Common myeloid progenitor, CD34-positive (primary cell): ENCODE measurements around the gene NBPF3.
A peak's percentile ranks its signal among the peaks of the same experiment; 100 is the strongest.
"Not testable (repeated sequence)": the region's sequence is repeated elsewhere in the genome, so short reads cannot be mapped to it uniquely, and the experiment has no call there.

ENCODE experiments used
- CTCF ChIA-PET: fragments of 350-600 bp; sonication (Branson Sonifier 250); formaldehyde crosslinking; loops from one replicate; lab custom pipeline; 2021; ENCODE audit warnings: antibody characterized with exemption; lab: Charles Lee
- POLR2A ChIA-PET: fragments of 350-600 bp; sonication (Branson Sonifier 250); formaldehyde crosslinking; loops from one replicate; lab custom pipeline; 2021; ENCODE audit warnings: antibody characterized with exemption; lab: Charles Lee
- DNase-seq, 3 donors: peaks; one replicate each; pipeline versions ENCODE4 v3.0.0 to v3.0.0-alpha.2; 2013
- H3K27ac ChIP-seq, 2 experiments: 1 replicate in 1 of 2; 2 replicates in 1 of 2; pipeline ENCODE4 v1.7.0; 2013; ENCODE audit warnings: inconsistent platforms in 2 of 2, low read length in 2 of 2, mild to moderate bottlenecking in 2 of 2, low read depth in 1 of 2, moderate library complexity in 1 of 2; ENCODE audit not compliant: severe bottlenecking in 2 of 2, insufficient read depth in 1 of 2, poor library complexity in 1 of 2
- H3K27me3 ChIP-seq, 5 experiments: replicated peaks in 2 of 5; 1 replicate in 3 of 5; 2 replicates in 2 of 5; pipeline versions ENCODE4 v1.6.1 to v1.7.0; 2013; ENCODE audit warnings: low read length in 4 of 5, mild to moderate bottlenecking in 2 of 5, moderate library complexity in 2 of 5, inconsistent platforms in 1 of 5; ENCODE audit not compliant: insufficient read depth in 5 of 5, control insufficient read depth in 4 of 5
- H3K36me3 ChIP-seq, 4 experiments: 1 replicate in 2 of 4; 2 replicates in 2 of 4; pipeline versions ENCODE4 v1.6.1 to v1.7.0; 2013; ENCODE audit warnings: low read length in 3 of 4, control low read depth in 1 of 4, mild to moderate bottlenecking in 1 of 4; ENCODE audit not compliant: control insufficient read depth in 4 of 4, insufficient read depth in 4 of 4
- H3K4me1 ChIP-seq, 4 experiments: 1 replicate in 3 of 4; 2 replicates in 1 of 4; pipeline versions ENCODE4 v1.6.1 to v1.7.1; 2013; ENCODE audit warnings: low read length in 3 of 4, mild to moderate bottlenecking in 3 of 4, control low read depth in 1 of 4, inconsistent platforms in 1 of 4, moderate library complexity in 1 of 4; ENCODE audit not compliant: control insufficient read depth in 4 of 4, insufficient read depth in 4 of 4; ENCODE audit errors: control extremely low read depth in 1 of 4
- H3K4me3 ChIP-seq, 7 experiments: 1 replicate in 4 of 7; 2 replicates in 3 of 7; pipeline versions ENCODE4 v1.5.1 to v1.7.0; 2013; ENCODE audit warnings: mild to moderate bottlenecking in 7 of 7, low read length in 6 of 7, moderate library complexity in 6 of 7, inconsistent platforms in 2 of 7, low read depth in 2 of 7, control low read depth in 1 of 7; ENCODE audit not compliant: insufficient read depth in 4 of 7, control insufficient read depth in 1 of 7; ENCODE audit errors: extremely low read depth in 1 of 7
- H3K9me3 ChIP-seq, 5 experiments: 1 replicate in 4 of 5; 2 replicates in 1 of 5; pipeline versions ENCODE4 v1.6.1 to v1.7.1; 2013; ENCODE audit warnings: low read length in 4 of 5, mild to moderate bottlenecking in 2 of 5, inconsistent platforms in 1 of 5, low read depth in 1 of 5, moderate library complexity in 1 of 5; ENCODE audit not compliant: control insufficient read depth in 4 of 5, insufficient read depth in 2 of 5; ENCODE audit errors: control extremely low read depth in 1 of 5
- WGBS: methylation state at CpG from one replicate; pipeline ENCODE4 v1.1.5; 2013; ENCODE audit not compliant: insufficient coverage; 5-methylcytosine and 5-hydroxymethylcytosine counted together

Gene NBPF3

GRCh38 chr1:21406659-21407058, 33.3 kb upstream of the NBPF3 start:
- Histone ChIP-seq H3K9me3 (no peaks in the 10 kb centered on the region), H3K4me3 (no peak overlapping the region), H3K4me1 (no peaks in the 10 kb centered on the region), H3K27me3 (no peaks in the 10 kb centered on the region), H3K36me3 (no peaks in the 10 kb centered on the region), H3K27ac (no peak overlapping the region)
- no peak for DNase-seq
- CTCF ChIA-PET = no interaction called here
- WGBS = no CpG with 5 or more reads among the region's 2 CpGs
- POLR2A ChIA-PET = no interaction called here

GRCh38 chr1:21409897-21410296, 30.0 kb upstream of the NBPF3 start:
- H3K4me1 ChIP-seq, POLR2A ChIA-PET, H3K27me3 ChIP-seq, H3K36me3 ChIP-seq, H3K9me3 ChIP-seq, CTCF ChIA-PET, DNase-seq, H3K27ac ChIP-seq, H3K4me3 ChIP-seq: not testable (repeated sequence)
- 100% methylated on average over 3 of the region's 3 CpGs for WGBS

DNA sequence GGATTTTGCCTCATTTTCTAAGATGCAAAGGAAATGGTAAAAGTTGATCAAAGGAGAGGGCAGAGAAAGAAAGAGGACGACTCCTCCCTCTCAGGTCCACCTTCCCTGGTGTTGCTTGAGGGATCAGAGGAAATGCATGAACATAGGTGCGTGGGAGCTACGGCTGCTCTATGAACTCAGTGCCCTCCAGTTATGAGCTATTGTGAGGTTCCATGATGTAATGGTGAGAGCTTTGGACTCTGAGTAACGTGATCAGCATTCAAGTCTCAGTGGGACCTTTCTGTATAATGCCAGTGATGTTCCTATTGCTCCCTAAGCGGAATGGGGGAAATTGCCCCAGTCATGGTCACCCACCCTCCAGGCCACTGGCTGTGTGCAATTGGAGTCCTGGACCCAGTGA, 25.9 kb upstream of the NBPF3 start:
- Histone ChIP-seq H3K4me1 (no peaks in the 10 kb centered on the region), H3K36me3 (no peaks in the 10 kb centered on the region), H3K9me3 (no peaks in the 10 kb centered on the region), H3K27me3 (peaks cover 0 to 3% (median 0%) of the 10 kb centered on the region in 5 experiments), H3K27ac (no peak overlapping the region), H3K4me3 (no peak overlapping the region)
- ChIA-PET CTCF (interaction anchor here (0.5 kb wide), 1 partner anchor 247 kb away, joined by 5 read pairs; no protein-coding TSS in a partner anchor), POLR2A (interaction anchor here (0.6 kb wide), 1 partner anchor 35 kb away, joined by 3 read pairs; no protein-coding TSS in a partner anchor)
- DNase-seq = no peak
- 95% methylated on average over 3 of the region's 5 CpGs for WGBS

GRCh38 chr1:21420378-21420777, 19.6 kb upstream of the NBPF3 start:
- H3K27me3 ChIP-seq, H3K36me3 ChIP-seq, DNase-seq, POLR2A ChIA-PET, H3K27ac ChIP-seq, H3K9me3 ChIP-seq, H3K4me3 ChIP-seq, H3K4me1 ChIP-seq, CTCF ChIA-PET: not testable (repeated sequence)
- WGBS = 100% methylated on average over 1 of the region's 6 CpGs

DNA sequence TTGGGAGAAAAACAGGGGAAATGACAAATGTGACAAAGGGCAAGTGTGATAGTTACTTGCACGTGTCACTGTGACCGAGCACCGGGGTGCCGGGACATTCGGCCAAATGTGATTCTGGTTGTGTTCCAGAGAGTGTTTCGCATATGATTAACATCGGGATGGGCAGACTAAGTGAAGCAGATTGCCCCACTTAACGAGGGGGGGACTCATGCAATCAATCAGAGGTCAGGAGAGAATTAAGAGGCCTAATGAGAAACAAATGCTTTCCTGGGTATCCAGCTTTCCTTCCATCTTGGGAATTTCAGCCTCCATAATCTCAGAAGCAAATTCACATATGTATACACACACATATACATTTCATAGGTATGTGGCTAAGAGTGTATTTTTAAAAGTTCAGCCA, 18.6 kb upstream of the NBPF3 start:
- POLR2A ChIA-PET, DNase-seq, H3K36me3 ChIP-seq, H3K4me1 ChIP-seq, H3K9me3 ChIP-seq, CTCF ChIA-PET, H3K4me3 ChIP-seq, H3K27ac ChIP-seq, H3K27me3 ChIP-seq: not testable (repeated sequence)
- WGBS = 93% methylated on average over 3 of the region's 8 CpGs

- H3K9me3 ChIP-seq, CTCF ChIA-PET, H3K36me3 ChIP-seq, POLR2A ChIA-PET, H3K27ac ChIP-seq, H3K4me1 ChIP-seq: not testable (repeated sequence)
- Histone ChIP-seq H3K27me3 (peaks cover 0 to 12% (median 3%) of the 10 kb centered on the region in 5 experiments), H3K4me3 (peak overlapping the region in 2 of 7 experiments; percentile 26 to 58)
- 17% methylated on average over 4 of the region's 74 CpGs for whole genome bisulfite sequencing
- DNase-seq = peak in 2 of 3 donors; percentile 36 to 52
Measured at GRCh38 chr1:21427798-21428480, 12.0 kb upstream of the NBPF3 start.

GRCh38 chr1:21428481-21429073, 11.4 kb upstream of the NBPF3 start:
- POLR2A ChIA-PET, CTCF ChIA-PET, H3K4me1 ChIP-seq, H3K36me3 ChIP-seq, H3K9me3 ChIP-seq, DNase-seq, H3K27ac ChIP-seq: not testable (repeated sequence)
- Histone ChIP-seq H3K4me3 (peak overlapping the region in 2 of 7 experiments; percentile 26 to 58), H3K27me3 (peaks cover 0 to 12% (median 3%) of the 10 kb centered on the region in 5 experiments)
- 75% methylated on average over 2 of the region's 66 CpGs for WGBS
